AG04450 (cell line): ENCODE measurements around the gene LIM2. TPM values are rescaled to one million over a fixed set of nuclear protein-coding genes. Genes with fewer than 3 reads are reported as not detected.

Experiments used
- CTCF ChIA-PET: fragments of 300-600, 350-600 bp; formaldehyde crosslinking; extraction: SDS; loops from one replicate; lab custom pipeline; 2022; ENCODE audit warnings: antibody characterized with exemption, inconsistent platforms; lab: Charles Lee
- POLR2A ChIA-PET: fragments of 350-600 bp; formaldehyde crosslinking; extraction: SDS; loops from one replicate; lab custom pipeline; 2021; ENCODE audit warnings: antibody characterized with exemption, inconsistent platforms; lab: Yijun Ruan, JAX
- DNase-seq: peaks from one replicate; pipeline ENCODE4 v3.0.0-alpha.2; 2011; ENCODE audit warnings: low read depth, low spot score
- H3K27ac ChIP-seq: one replicate; pipeline ENCODE4 v1.5.1; 2012; ENCODE audit warnings: low read depth, low read length, control low read depth
- H3K27me3 ChIP-seq: one replicate; pipeline ENCODE4 v1.6.0; 2012; ENCODE audit warnings: low read length; ENCODE audit not compliant: control insufficient read depth, insufficient read depth
- H3K4me3 ChIP-seq: 2 replicates; pipeline ENCODE4 v1.5.1; 2011; ENCODE audit warnings: mild to moderate bottlenecking, low read depth, low read length, control low read depth
- H3K9me3 ChIP-seq: 2 replicates; pipeline ENCODE4 v1.5.1; 2012; ENCODE audit warnings: low read length; ENCODE audit not compliant: control insufficient read depth, insufficient read depth
- polyA plus RNA-seq: library from polyadenylated mRNA; depleted of rRNA; stranded (reverse); fragments of >200 nt; gene quantifications from 2 replicates; pipeline ENCODE4 v1.2.3, GENCODE V29; 2011
- TF ChIP-seq, protein P1 (sequence below): IDR thresholded peaks from 2 replicates; pipeline ENCODE4 v1.5.1; 2011; ENCODE audit warnings: low read depth, low read length, control low read depth, inconsistent platforms

The LIM2 gene
- polyA plus RNA-seq, 1 experiment: not detected

- TF ChIP-seq, protein P1, sequence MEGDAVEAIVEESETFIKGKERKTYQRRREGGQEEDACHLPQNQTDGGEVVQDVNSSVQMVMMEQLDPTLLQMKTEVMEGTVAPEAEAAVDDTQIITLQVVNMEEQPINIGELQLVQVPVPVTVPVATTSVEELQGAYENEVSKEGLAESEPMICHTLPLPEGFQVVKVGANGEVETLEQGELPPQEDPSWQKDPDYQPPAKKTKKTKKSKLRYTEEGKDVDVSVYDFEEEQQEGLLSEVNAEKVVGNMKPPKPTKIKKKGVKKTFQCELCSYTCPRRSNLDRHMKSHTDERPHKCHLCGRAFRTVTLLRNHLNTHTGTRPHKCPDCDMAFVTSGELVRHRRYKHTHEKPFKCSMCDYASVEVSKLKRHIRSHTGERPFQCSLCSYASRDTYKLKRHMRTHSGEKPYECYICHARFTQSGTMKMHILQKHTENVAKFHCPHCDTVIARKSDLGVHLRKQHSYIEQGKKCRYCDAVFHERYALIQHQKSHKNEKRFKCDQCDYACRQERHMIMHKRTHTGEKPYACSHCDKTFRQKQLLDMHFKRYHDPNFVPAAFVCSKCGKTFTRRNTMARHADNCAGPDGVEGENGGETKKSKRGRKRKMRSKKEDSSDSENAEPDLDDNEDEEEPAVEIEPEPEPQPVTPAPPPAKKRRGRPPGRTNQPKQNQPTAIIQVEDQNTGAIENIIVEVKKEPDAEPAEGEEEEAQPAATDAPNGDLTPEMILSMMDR: no peak
- peak overlapping the region; percentile 81 for H3K27ac ChIP-seq
- H3K27me3 ChIP-seq: peaks cover under 1% of the 10 kb centered on the region
- peak overlapping the region; percentile 68 for H3K4me3 ChIP-seq
- CTCF ChIA-PET: interaction anchor here (0.7 to 1.4 kb wide), 5 partner anchors 12 to 290 kb away, joined by 3 to 7 read pairs (median 4); no protein-coding TSS in a partner anchor
- no peaks in the 10 kb centered on the region; the same call in 1 of the 2 replicates for H3K9me3 ChIP-seq
- POLR2A ChIA-PET: interaction anchor here (1.1 to 1.5 kb wide), 4 partner anchors 13 to 1437 kb away, joined by 3 to 28 read pairs (median 8); no protein-coding TSS in a partner anchor
- DNase-seq: no peak
Measured at GRCh38 chr19:51367255-51367564, 20.6 kb downstream of the LIM2 start.

DNA sequence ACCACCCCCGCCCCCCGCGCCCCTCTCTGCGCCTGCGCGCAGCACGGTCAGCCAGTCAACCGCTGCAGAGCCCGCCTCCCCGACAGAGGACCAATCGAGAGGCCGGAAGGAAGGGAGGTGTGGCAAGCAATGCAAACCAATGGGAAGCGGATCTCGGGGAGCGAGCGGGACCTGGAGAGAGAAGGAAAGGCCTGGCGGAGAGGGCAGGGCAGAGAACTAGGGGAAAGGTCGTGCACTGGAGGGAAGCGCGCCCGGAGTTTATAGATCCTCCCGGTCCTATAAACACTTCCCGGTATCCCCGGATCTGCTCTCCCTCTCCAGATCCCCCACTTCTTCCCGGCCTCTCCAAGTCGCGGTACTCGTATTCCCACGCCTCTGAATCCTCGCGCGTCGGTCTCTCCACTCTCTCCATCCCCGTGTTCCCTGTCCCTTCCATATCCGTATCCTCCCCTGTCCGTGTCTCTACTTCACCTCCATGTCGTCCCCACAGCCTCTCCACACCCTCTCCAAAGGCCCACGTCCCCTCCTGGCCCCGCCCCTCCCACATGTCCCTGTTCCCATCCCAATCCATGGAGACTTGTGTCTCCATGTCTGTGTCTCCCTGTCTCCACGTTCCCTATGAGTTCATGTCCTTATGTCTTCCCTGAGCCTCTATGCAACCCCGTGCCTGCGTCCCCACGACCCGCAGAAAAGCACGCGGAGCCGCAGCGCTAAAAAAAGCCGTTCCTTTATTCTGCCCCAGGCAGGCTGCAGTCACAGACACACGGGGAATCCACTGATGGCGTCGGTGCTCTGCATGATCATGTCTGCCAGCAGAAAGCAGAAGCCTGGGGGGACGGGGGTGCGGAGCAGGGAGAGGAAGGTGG is 21.2 kb downstream of the LIM2 start:
- ChIA-PET CTCF (interaction anchor here (1.4 to 1.7 kb wide), 2 partner anchors 27 to 28 kb away, joined by 5 to 7 read pairs; no protein-coding TSS in a partner anchor), POLR2A (interaction anchor here (1.5 to 1.7 kb wide), 4 partner anchors 26 to 1437 kb away, joined by 3 to 28 read pairs (median 9); no protein-coding TSS in a partner anchor)
- Histone ChIP-seq H3K4me3 (peak overlapping the region; percentile 90), H3K27ac (peak overlapping the region; percentile 81), H3K27me3 (no peaks in the 10 kb centered on the region), H3K9me3 (no peaks in the 10 kb centered on the region; the same call in 1 of the 2 replicates)
- peak; percentile 95 for DNase-seq
- TF ChIP-seq, protein P1: no peak

GRCh38 chr19:51365965-51366388 is 21.8 kb downstream of the LIM2 start, which contains the start of gene ETFB:
Gene ETFB, minus strand, starts transcription at chr19:51366388. Its CDS starts 62 bp downstream, at chr19:51366326.
- H3K4me3 ChIP-seq: peak within 1 kb of the TSS; percentile 90
- no peaks in the 10 kb centered on the region for H3K27me3 ChIP-seq
- H3K27ac ChIP-seq: peak within 1 kb of the TSS; percentile 81
- TF ChIP-seq, protein P1: no peak
- CTCF ChIA-PET: interaction anchor here (0.9 to 1.7 kb wide), 2 partner anchors 27 to 642 kb away, joined by 3 to 7 read pairs; no protein-coding TSS in a partner anchor
- DNase-seq: no peak
- POLR2A ChIA-PET: interaction anchor here (0.6 to 1.7 kb wide), 3 partner anchors 26 to 338 kb away, joined by 3 to 11 read pairs (median 7); no protein-coding TSS in a partner anchor
- no peaks in the 10 kb centered on the region; the same call in 1 of the 2 replicates for H3K9me3 ChIP-seq

DNA sequence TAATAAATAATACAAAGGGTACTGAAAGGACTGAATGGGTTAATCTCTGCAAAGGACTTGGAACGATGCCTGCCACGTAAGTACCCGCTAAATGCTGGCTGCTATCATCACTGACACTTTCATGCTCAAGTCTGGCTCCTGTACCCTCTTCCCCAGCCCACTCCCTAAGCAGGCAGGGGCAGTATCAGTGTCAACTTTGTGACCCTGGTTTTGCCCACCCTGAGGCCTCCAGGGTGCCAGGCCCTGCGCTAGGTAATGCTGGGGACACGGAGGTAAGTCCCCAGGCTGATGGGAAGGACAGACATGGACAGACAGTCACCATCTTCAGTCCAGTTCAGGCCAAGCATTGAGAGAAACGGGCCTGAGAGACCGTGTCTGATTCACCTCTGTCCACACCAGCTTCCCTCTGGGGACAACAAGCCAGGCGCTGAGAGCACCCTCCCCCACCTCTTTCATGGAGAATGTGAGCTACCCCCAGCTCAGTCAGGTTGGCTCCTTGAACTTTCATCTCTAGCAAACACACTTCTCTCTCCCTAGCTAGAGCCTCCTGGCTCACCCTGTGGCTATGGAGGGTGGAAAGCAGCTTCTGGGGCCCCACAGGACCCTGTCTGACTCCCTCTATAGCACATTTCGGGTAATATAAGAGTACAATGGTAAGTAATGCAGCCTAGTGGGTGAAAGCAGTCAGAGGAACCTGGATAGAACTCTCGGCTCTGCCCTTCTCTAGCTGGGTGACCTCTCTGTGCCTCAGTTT is 22.4 kb downstream of the LIM2 start:
- DNase-seq: no peak
- TF ChIP-seq, protein P1: no peak; the same call in 1 of the 2 replicates
- Histone ChIP-seq H3K9me3 (no peaks in the 10 kb centered on the region; the same call in 1 of the 2 replicates), H3K27me3 (no peaks in the 10 kb centered on the region), H3K27ac (peak overlapping the region; percentile 61), H3K4me3 (peak overlapping the region; percentile 90)
- CTCF ChIA-PET: interaction anchor here (0.6 to 1.7 kb wide), 3 partner anchors 8 to 641 kb away, joined by 3 to 7 read pairs (median 3); no protein-coding TSS in a partner anchor
- POLR2A ChIA-PET: interaction anchor here (0.5 to 1.7 kb wide), 4 partner anchors 26 to 339 kb away, joined by 3 to 11 read pairs (median 5); no protein-coding TSS in a partner anchor
